ENCODE measurements around the gene FRMPD1. TPM values are rescaled to one million over a fixed set of nuclear protein-coding genes. Genes with fewer than 3 reads are reported as not detected.
A peak's percentile ranks its signal among the peaks of the same experiment; 100 is the strongest.

The FRMPD1 gene
- total and polyA plus RNA-seq, 3 donors from 2014 or later, result 15.9 to 67.3 (median 48.0) TPM

- H3K4me3 ChIP-seq, result peak overlapping the region; percentile 43 to 53
Measured at GRCh38 chr9:37650299-37650872, 368 bp upstream of the FRMPD1 start.

GRCh38 chr9:37652261-37652660, 1.5 kb downstream of the FRMPD1 start:
- Histone ChIP-seq H3K4me1 (peaks cover 15% of the 10 kb centered on the region), H3K27me3 (no peaks in the 10 kb centered on the region), H3K9me3 (no peaks in the 10 kb centered on the region), H3K4me3 (peak overlapping the region in 1 of 2 donors; percentile 78), H3K36me3 (ENCODE audit: low read depth, missing control alignments) (no peaks in the 10 kb centered on the region), H3K27ac (no peak overlapping the region)
- no peak for DNase-seq
- intact Hi-C loops (cut with DNase I; ENCODE audit: low total_unique reads), result no loop called here
- no peak for TF ChIP-seq POLR2A (IDR thresholded peaks at IDR 0.05)
- 34 to 38% methylated on average over 7 of the region's 7 CpGs for WGBS, 2 donors

More at GRCh38 chr9:37650299-37650872, 368 bp upstream of the FRMPD1 start:
- Histone ChIP-seq H3K9me3 (no peaks in the 10 kb centered on the region), H3K36me3 (ENCODE audit: low read depth, missing control alignments) (no peaks in the 10 kb centered on the region), H3K27me3 (no peaks in the 10 kb centered on the region), H3K4me1 (peaks cover 15% of the 10 kb centered on the region), H3K27ac (peak overlapping the region; percentile 41 to 50)
- intact Hi-C loops (cut with DNase I; ENCODE audit: low total_unique reads), result no loop called here
- TF ChIP-seq CTCF (IDR thresholded peaks at IDR 0.05) (peak in 1 of 3 experiments; percentile 9), POLR2A (IDR thresholded peaks at IDR 0.05) (no peak)
- peak; percentile 40 for DNase-seq
- 14 to 29% methylated on average over 16 to 34 of the region's 45 CpGs for WGBS, 2 donors

GRCh38 chr9:37653385-37653784, 2.6 kb downstream of the FRMPD1 start:
- WGBS, 2 donors, result 53 to 60% methylated on average over 2 of the region's 2 CpGs
- peaks cover 21% of the 10 kb centered on the region for H3K4me1 ChIP-seq
- H3K27ac ChIP-seq, result no peak overlapping the region
- H3K9me3 ChIP-seq, result no peaks in the 10 kb centered on the region
- no peak for DNase-seq
- H3K4me3 ChIP-seq, result no peak overlapping the region
- no peaks in the 10 kb centered on the region for H3K36me3 ChIP-seq (ENCODE audit: low read depth, missing control alignments)
- no peak for TF ChIP-seq CTCF (IDR thresholded peaks at IDR 0.05)
- no peak for TF ChIP-seq POLR2A (IDR thresholded peaks at IDR 0.05)
- H3K27me3 ChIP-seq, result no peaks in the 10 kb centered on the region
- intact Hi-C loops (cut with DNase I; ENCODE audit: low total_unique reads), result no loop called here

GRCh38 chr9:37656936-37657335, 6.2 kb downstream of the FRMPD1 start:
- WGBS, 2 donors, result 31 to 39% methylated on average over 1 of the region's 1 CpG
- intact Hi-C loops (cut with DNase I; ENCODE audit: low total_unique reads), result no loop called here
- no peak for DNase-seq
- TF ChIP-seq POLR2A (IDR thresholded peaks at IDR 0.05), result no peak
- TF ChIP-seq CTCF (IDR thresholded peaks at IDR 0.05), result no peak
- H3K36me3 ChIP-seq (ENCODE audit: low read depth, missing control alignments), result no peaks in the 10 kb centered on the region
- H3K4me1 ChIP-seq, result peaks cover 14% of the 10 kb centered on the region
- no peak overlapping the region for H3K4me3 ChIP-seq
- no peaks in the 10 kb centered on the region for H3K27me3 ChIP-seq
- H3K9me3 ChIP-seq, result no peaks in the 10 kb centered on the region
- H3K27ac ChIP-seq, result no peak overlapping the region

GRCh38 chr9:37660691-37661090, 9.9 kb downstream of the FRMPD1 start:
- Histone ChIP-seq H3K9me3 (no peaks in the 10 kb centered on the region), H3K4me1 (peaks cover 11% of the 10 kb centered on the region), H3K4me3 (no peak overlapping the region), H3K27ac (no peak overlapping the region), H3K27me3 (no peaks in the 10 kb centered on the region), H3K36me3 (ENCODE audit: low read depth, missing control alignments) (no peaks in the 10 kb centered on the region)
- no peak for DNase-seq
- no peak for TF ChIP-seq CTCF (IDR thresholded peaks at IDR 0.05)
- no peak for TF ChIP-seq POLR2A (IDR thresholded peaks at IDR 0.05)
- intact Hi-C loops (cut with DNase I; ENCODE audit: low total_unique reads), result no loop called here
- 92% methylated on average over 3 of the region's 3 CpGs for WGBS, 2 donors
